Neural cell (in vitro differentiated cells): ENCODE data around the gene TOX2. TPM values are rescaled to one million over a fixed set of nuclear protein-coding genes. Genes with fewer than 3 reads are reported as not detected.

Experiments
- H2AFZ ChIP-seq: fragments of 200-600, 300-800 bp; sonication (generic), shearing (Covaris generic); 2 replicates; pipeline ENCODE4 v1.6.0; 2014; ENCODE audit warnings: low read depth, mild to moderate bottlenecking, antibody characterized with exemption, low read length, moderate library complexity
- H3F3A ChIP-seq: fragments of 200-600 bp; shearing (Covaris generic); 2 replicates; pipeline ENCODE4 v1.6.1; 2016; ENCODE audit warnings: mild to moderate bottlenecking, moderate library complexity, mixed read lengths, antibody characterized with exemption, low read length; ENCODE audit not compliant: insufficient read depth, poor library complexity, severe bottlenecking
- H3K27ac ChIP-seq: fragments of 200-600, 300-800 bp; sonication (generic), shearing (Covaris generic); 2 replicates; pipeline ENCODE4 v1.5.1; 2014; ENCODE audit warnings: mild to moderate bottlenecking, low read length, moderate library complexity
- H3K27me3 ChIP-seq: fragments of 300-800, 200-600 bp; sonication (generic), shearing (Covaris generic); 2 replicates; pipeline ENCODE4 v1.6.0; 2014; ENCODE audit warnings: mild to moderate bottlenecking, low read depth, low read length, moderate library complexity; ENCODE audit not compliant: insufficient read depth
- H3K36me3 ChIP-seq: fragments of 300-800, 200-600 bp; sonication (generic), shearing (Covaris generic); 2 replicates; pipeline ENCODE4 v1.5.1; 2014; ENCODE audit warnings: mild to moderate bottlenecking, antibody characterized with exemption, low read length, moderate library complexity; ENCODE audit not compliant: insufficient read depth
- H3K4me2 ChIP-seq: fragments of 300-800, 200-600 bp; sonication (generic), shearing (Covaris generic); 2 replicates; pipeline ENCODE4 v1.6.0; 2014; ENCODE audit warnings: mild to moderate bottlenecking, low read length
- H3K4me3 ChIP-seq: fragments of 300-800, 200-600 bp; sonication (generic), shearing (Covaris generic); 2 replicates; pipeline ENCODE4 v1.5.1; 2014; ENCODE audit warnings: mild to moderate bottlenecking, low read length, moderate library complexity
- H3K79me2 ChIP-seq: fragments of 200-600 bp; shearing (Covaris generic); replicated peaks from 2 replicates; pipeline ENCODE4 v1.6.0; 2014; ENCODE audit warnings: mild to moderate bottlenecking, low read length, moderate library complexity; ENCODE audit not compliant: insufficient read depth
- H3K9ac ChIP-seq: fragments of 300-800, 200-600 bp; sonication (generic), shearing (Covaris generic); 2 replicates; pipeline ENCODE4 v1.6.1; 2016; ENCODE audit warnings: mild to moderate bottlenecking, low read length, mixed read lengths
- H3K9me2 ChIP-seq: fragments of 200-600 bp; shearing (Covaris generic); 2 replicates; pipeline ENCODE4 v1.6.1; 2016; ENCODE audit warnings: mild to moderate bottlenecking, low read length, mixed read lengths; ENCODE audit not compliant: insufficient read depth
- H3K9me3 ChIP-seq: fragments of 200-600, 300-800 bp; sonication (generic), shearing (Covaris generic); 2 replicates; pipeline ENCODE4 v1.6.1; 2016; ENCODE audit warnings: mild to moderate bottlenecking, mixed run types, low read length, moderate library complexity, mixed read lengths
- H4K20me1 ChIP-seq: fragments of 200-600 bp; shearing (Covaris generic); 2 replicates; pipeline ENCODE4 v1.6.1; 2016; ENCODE audit warnings: mild to moderate bottlenecking, mixed run types; ENCODE audit not compliant: insufficient read depth
- EP300 ChIP-seq: fragments of 450-650 bp; conservative IDR thresholded peaks from 2 replicates; pipeline ENCODE4 v1.6.1; 2014; ENCODE audit warnings: antibody characterized with exemption, mild to moderate bottlenecking, moderate library complexity; ENCODE audit not compliant: poor library complexity, severe bottlenecking
- EZH2 ChIP-seq: fragments of 200-600, 300-800 bp; shearing (Covaris generic), sonication (generic); IDR thresholded peaks from 2 replicates; pipeline ENCODE4 v1.6.1; 2014; ENCODE audit warnings: antibody characterized with exemption, low read length, borderline replicate concordance, mild to moderate bottlenecking; ENCODE audit not compliant: insufficient read depth, poor library complexity, severe bottlenecking
- MXI1 ChIP-seq: fragments of 450-650 bp; conservative IDR thresholded peaks from 2 replicates; pipeline ENCODE4 v1.6.1; 2014; ENCODE audit warnings: antibody characterized with exemption, mild to moderate bottlenecking; ENCODE audit not compliant: poor library complexity, severe bottlenecking
- POLR2AphosphoS5 ChIP-seq: IDR thresholded peaks from 2 replicates; pipeline ENCODE4 v1.6.1; 2012
- RAD21 ChIP-seq: fragments of 450-650 bp; conservative IDR thresholded peaks from 2 replicates; pipeline ENCODE4 v1.6.1; 2014; ENCODE audit warnings: antibody characterized with exemption, mild to moderate bottlenecking, moderate library complexity
- TAF1 ChIP-seq: IDR thresholded peaks from 2 replicates; pipeline ENCODE4 v1.6.1; 2012; ENCODE audit warnings: low read depth
- polyA plus RNA-seq: library from polyadenylated mRNA; depleted of rRNA; stranded (reverse); fragments of >200 nt; gene quantifications from 2 replicates; pipeline ENCODE4 v1.2.3, GENCODE V29; 2014
- TF ChIP-seq, protein P1 (sequence below): fragments of 450-650 bp; IDR thresholded peaks from 2 replicates; pipeline ENCODE4 v1.5.1; 2014; ENCODE audit warnings: antibody characterized with exemption, mild to moderate bottlenecking, moderate library complexity; ENCODE audit not compliant: poor library complexity, severe bottlenecking
- TF ChIP-seq, protein P2 (sequence below): IDR thresholded peaks from 2 replicates; pipeline ENCODE4 v1.6.1; 2012; ENCODE audit warnings: borderline replicate concordance

The TOX2 gene
- polyA plus RNA-seq, 1 donor from 2014 or later = 0.89 TPM

DNA sequence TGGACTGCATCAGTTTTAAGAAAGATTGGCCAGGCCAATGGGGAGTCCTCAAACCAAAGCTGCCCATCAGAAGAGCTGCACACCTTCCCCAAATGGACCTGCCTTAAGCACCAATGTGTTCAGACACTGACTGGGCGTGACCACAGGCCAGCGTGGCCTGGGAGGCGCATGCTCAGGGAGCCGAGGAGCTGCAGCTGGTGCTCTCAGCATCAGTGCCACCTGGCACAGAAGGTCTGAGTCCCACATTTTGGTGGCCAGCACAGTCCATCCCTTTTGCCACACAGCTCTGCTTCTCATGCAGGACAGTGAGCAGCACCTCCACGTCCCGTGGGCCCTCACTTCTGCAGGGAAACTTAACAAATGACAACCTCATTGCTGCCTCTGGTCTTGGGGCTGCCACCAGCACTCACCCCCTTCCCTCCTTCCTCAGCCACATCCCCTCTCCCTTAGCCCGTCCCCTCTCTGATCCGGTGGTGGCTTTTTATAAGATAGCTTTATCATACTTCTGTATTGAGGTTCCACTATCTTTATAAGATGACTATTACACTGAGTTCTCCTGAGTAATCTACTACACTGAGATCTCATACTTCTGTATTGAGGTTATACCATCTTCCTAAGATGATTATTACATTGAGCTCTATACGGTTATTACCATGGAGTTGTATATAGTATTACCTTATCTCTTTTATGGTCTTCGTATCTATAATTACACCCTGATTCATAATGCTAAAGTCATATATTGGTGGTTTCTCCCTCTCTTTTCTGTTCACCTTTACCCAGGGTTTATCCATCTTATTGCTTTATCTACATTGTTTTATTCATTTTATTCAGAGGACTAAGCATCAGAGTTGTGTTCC, 109.1 kb downstream of the TOX2 start:
- Histone ChIP-seq H3K9me3 (no peaks in the 10 kb centered on the region), H3K79me2 (no peaks in the 10 kb centered on the region), H3K36me3 (no peaks in the 10 kb centered on the region), H2AFZ (no peak overlapping the region), H3F3A (no peaks in the 10 kb centered on the region), H3K4me3 (no peak overlapping the region), H3K27ac (no peak overlapping the region), H3K27me3 (no peaks in the 10 kb centered on the region), H3K4me2 (no peak overlapping the region), H3K9me2 (no peaks in the 10 kb centered on the region), H4K20me1 (no peaks in the 10 kb centered on the region), H3K9ac (no peak overlapping the region)
- TF ChIP-seq POLR2AphosphoS5 = no peak
- TF ChIP-seq MXI1 = no peak

DNA sequence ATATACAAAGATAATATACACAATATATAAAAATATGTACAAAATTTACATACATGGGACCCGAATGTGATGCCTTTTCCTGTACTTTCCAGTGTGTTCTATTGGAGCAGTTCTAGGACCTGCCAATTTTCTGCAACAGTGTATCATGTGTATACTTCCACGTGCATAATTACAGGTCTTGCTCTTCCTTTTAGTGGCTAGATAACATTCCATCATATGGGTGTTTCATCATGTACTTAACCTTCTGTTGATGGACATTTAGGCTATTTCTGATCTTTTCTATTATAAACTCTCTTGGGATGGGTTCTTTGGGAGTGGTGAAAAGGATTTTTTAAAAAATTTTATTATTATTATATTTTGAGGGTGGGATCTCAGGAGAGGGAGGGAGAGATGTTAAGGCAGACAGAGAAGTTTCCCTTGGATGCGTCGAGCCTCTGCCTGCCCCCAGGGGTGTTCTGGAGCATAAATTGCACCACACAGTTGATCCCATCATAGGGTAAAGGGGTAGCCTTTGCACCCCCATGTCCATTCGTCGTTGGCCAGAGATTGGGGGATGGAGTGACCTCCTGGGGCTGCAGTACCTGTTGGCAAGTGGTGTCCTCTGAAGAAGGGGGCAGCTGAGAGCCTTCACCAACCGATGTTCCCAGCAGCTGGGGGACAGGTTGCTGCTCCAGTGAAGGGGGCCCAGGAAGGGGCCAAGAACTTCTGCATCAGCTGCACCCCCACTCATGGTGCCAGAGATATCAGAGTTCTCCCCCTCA, 110.3 kb downstream of the TOX2 start:
- TF ChIP-seq, protein P1, sequence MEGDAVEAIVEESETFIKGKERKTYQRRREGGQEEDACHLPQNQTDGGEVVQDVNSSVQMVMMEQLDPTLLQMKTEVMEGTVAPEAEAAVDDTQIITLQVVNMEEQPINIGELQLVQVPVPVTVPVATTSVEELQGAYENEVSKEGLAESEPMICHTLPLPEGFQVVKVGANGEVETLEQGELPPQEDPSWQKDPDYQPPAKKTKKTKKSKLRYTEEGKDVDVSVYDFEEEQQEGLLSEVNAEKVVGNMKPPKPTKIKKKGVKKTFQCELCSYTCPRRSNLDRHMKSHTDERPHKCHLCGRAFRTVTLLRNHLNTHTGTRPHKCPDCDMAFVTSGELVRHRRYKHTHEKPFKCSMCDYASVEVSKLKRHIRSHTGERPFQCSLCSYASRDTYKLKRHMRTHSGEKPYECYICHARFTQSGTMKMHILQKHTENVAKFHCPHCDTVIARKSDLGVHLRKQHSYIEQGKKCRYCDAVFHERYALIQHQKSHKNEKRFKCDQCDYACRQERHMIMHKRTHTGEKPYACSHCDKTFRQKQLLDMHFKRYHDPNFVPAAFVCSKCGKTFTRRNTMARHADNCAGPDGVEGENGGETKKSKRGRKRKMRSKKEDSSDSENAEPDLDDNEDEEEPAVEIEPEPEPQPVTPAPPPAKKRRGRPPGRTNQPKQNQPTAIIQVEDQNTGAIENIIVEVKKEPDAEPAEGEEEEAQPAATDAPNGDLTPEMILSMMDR = no peak
- TF ChIP-seq MXI1 (no peak), EP300 (no peak), RAD21 (no peak), TAF1 (no peak), EZH2 (no peak), POLR2AphosphoS5 (no peak)
- TF ChIP-seq, protein P2, sequence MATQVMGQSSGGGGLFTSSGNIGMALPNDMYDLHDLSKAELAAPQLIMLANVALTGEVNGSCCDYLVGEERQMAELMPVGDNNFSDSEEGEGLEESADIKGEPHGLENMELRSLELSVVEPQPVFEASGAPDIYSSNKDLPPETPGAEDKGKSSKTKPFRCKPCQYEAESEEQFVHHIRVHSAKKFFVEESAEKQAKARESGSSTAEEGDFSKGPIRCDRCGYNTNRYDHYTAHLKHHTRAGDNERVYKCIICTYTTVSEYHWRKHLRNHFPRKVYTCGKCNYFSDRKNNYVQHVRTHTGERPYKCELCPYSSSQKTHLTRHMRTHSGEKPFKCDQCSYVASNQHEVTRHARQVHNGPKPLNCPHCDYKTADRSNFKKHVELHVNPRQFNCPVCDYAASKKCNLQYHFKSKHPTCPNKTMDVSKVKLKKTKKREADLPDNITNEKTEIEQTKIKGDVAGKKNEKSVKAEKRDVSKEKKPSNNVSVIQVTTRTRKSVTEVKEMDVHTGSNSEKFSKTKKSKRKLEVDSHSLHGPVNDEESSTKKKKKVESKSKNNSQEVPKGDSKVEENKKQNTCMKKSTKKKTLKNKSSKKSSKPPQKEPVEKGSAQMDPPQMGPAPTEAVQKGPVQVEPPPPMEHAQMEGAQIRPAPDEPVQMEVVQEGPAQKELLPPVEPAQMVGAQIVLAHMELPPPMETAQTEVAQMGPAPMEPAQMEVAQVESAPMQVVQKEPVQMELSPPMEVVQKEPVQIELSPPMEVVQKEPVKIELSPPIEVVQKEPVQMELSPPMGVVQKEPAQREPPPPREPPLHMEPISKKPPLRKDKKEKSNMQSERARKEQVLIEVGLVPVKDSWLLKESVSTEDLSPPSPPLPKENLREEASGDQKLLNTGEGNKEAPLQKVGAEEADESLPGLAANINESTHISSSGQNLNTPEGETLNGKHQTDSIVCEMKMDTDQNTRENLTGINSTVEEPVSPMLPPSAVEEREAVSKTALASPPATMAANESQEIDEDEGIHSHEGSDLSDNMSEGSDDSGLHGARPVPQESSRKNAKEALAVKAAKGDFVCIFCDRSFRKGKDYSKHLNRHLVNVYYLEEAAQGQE = no peak
- Histone ChIP-seq H4K20me1 (no peaks in the 10 kb centered on the region), H3K4me2 (no peak overlapping the region), H3F3A (no peaks in the 10 kb centered on the region), H3K36me3 (no peaks in the 10 kb centered on the region), H3K27ac (no peak overlapping the region), H3K4me3 (no peak overlapping the region), H3K9me2 (no peaks in the 10 kb centered on the region), H3K9ac (no peak overlapping the region), H3K9me3 (no peaks in the 10 kb centered on the region), H3K79me2 (no peaks in the 10 kb centered on the region), H2AFZ (no peak overlapping the region), H3K27me3 (no peaks in the 10 kb centered on the region)
